Measurements from ENCODE around the gene SLC22A9.

GRCh38 chr11:63404161-63404935 is 34.8 kb downstream of the SLC22A9 start:
- TF ChIP-seq CTCF (IDR thresholded peaks at IDR 0.05) (no peak), EP300 (IDR thresholded peaks at IDR 0.05) (no peak), POLR2A (IDR thresholded peaks at IDR 0.05) (no peak)

Data from gastroesophageal sphincter (tissue), 3 donors.